Smooth muscle cell (in vitro differentiated cells): ENCODE measurements around the gene NAGK. TPM values are rescaled to one million over a fixed set of nuclear protein-coding genes. Genes with fewer than 3 reads are reported as not detected.

Experiments
- DNase-seq: peaks from one replicate; lab custom pipeline; 2025; ENCODE audit not compliant: unreplicated experiment; lab: John Stamatoyannopoulos, UW
- H2AFZ ChIP-seq: fragments of 200-600 bp; sonication (generic); 2 replicates; pipeline ENCODE4 v1.6.0; 2016; ENCODE audit warnings: antibody characterized with exemption, low read depth, mild to moderate bottlenecking
- H3F3A ChIP-seq: fragments of 200-600 bp; sonication (generic); 2 replicates; pipeline ENCODE4 v1.6.0; 2017; ENCODE audit warnings: antibody characterized with exemption, low read depth
- H3K27ac ChIP-seq: fragments of 200-600 bp; sonication (generic); 2 replicates; pipeline ENCODE4 v1.5.1; 2016; ENCODE audit warnings: low read depth, mild to moderate bottlenecking
- H3K27me3 ChIP-seq: fragments of 200-600 bp; sonication (generic); 2 replicates; pipeline ENCODE4 v1.6.1; 2016; ENCODE audit warnings: low read depth, mild to moderate bottlenecking
- H3K36me3 ChIP-seq: fragments of 200-600 bp; sonication (generic); 2 replicates; pipeline ENCODE4 v1.5.1; 2016; ENCODE audit warnings: low read depth
- H3K4me1 ChIP-seq: fragments of 200-600 bp; sonication (generic); 2 replicates; pipeline ENCODE4 v1.5.1; 2016; ENCODE audit warnings: low read depth
- H3K4me2 ChIP-seq: fragments of 200-600 bp; sonication (generic); 2 replicates; pipeline ENCODE4 v1.6.0; 2016; ENCODE audit warnings: mild to moderate bottlenecking
- H3K4me3 ChIP-seq: fragments of 200-600 bp; sonication (generic); 2 replicates; pipeline ENCODE4 v1.5.1; 2016; ENCODE audit warnings: mild to moderate bottlenecking
- H3K79me2 ChIP-seq: fragments of 200-600 bp; sonication (generic); 2 replicates; pipeline ENCODE4 v1.6.0; 2016; ENCODE audit warnings: low read depth, mild to moderate bottlenecking
- H3K9ac ChIP-seq: fragments of 200-600 bp; sonication (generic); 2 replicates; pipeline ENCODE4 v1.6.0; 2016; ENCODE audit warnings: low read depth
- H3K9me3 ChIP-seq: fragments of 200-600 bp; sonication (generic); replicated peaks from 2 replicates; pipeline ENCODE4 v1.5.1; 2016; ENCODE audit warnings: low read depth
- H4K20me1 ChIP-seq: fragments of 200-600 bp; sonication (generic); 2 replicates; pipeline ENCODE4 v1.6.0; 2016; ENCODE audit warnings: low read depth
- CTCF ChIP-seq: fragments of 200-600 bp; sonication (generic); IDR thresholded peaks from 2 replicates; pipeline ENCODE4 v1.5.1; 2017; ENCODE audit warnings: borderline replicate concordance, mild to moderate bottlenecking, antibody characterized with exemption; ENCODE audit not compliant: insufficient read depth, poor library complexity, severe bottlenecking
- WGBS: methylation state at CpG from one replicate; pipeline ENCODE4 v1.1.7; 2016; ENCODE audit warnings: low lambda C conversion rate; 5-methylcytosine and 5-hydroxymethylcytosine counted together
- polyA plus RNA-seq: library from polyadenylated mRNA; unstranded; fragments of >200 nt; fragmentation: Nextera tagmentation; extraction: Ambion mirVana; gene quantifications from 2 replicates; pipeline ENCODE4 v1.2.1, GENCODE V29; 2016
- total RNA-seq: library from RNA; depleted of rRNA; stranded (reverse); fragments of >200 nt; gene quantifications from 2 replicates; pipeline ENCODE4 v1.2.3, GENCODE V29; 2014

The NAGK gene
- total and polyA plus RNA-seq, 2 experiments from 2014 or later: 116 to 135 TPM

DNA sequence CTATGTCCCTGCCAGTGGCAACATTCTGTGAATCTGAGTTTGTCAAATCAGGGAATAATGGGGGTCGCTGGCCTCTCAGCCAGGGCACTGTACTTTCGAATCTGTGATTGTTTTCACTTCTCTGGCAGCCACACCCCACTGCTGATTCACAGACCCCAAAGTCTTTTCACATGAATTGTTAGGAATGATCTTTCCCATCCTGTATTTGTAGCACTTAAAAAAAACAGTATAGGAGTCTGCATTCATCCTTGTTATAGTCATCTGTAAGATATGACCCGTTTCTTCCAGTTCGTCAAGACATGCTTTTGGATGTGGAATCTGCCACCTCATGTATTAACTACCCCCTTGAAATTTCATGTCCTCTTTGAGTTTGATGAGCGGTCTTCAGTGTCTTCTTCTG is 928 bp downstream of the NAGK start:
- H3K36me3 ChIP-seq: no peaks in the 10 kb centered on the region
- H3K27ac ChIP-seq: peak overlapping the region; percentile 89
- peak overlapping the region; percentile 75 for H3K4me3 ChIP-seq
- peaks cover 40% of the 10 kb centered on the region for H3K79me2 ChIP-seq
- peaks cover 47% of the 10 kb centered on the region for H4K20me1 ChIP-seq
- H3K27me3 ChIP-seq: no peaks in the 10 kb centered on the region
- peaks cover 13% of the 10 kb centered on the region for H3K4me1 ChIP-seq
- no peak for DNase-seq
- TF ChIP-seq CTCF: no peak
- no peak overlapping the region for H2AFZ ChIP-seq
- H3F3A ChIP-seq: peaks cover 5% of the 10 kb centered on the region
- peak overlapping the region; percentile 89 for H3K9ac ChIP-seq
- WGBS: 59% methylated on average over 5 of the region's 5 CpGs
- no peaks in the 10 kb centered on the region for H3K9me3 ChIP-seq
- peak overlapping the region; percentile 98 for H3K4me2 ChIP-seq

- DNase-seq: no peak
- TF ChIP-seq CTCF: no peak
- peak overlapping the region; percentile 98 for H3K4me2 ChIP-seq
- H3K9ac ChIP-seq: no peak overlapping the region
- H3K36me3 ChIP-seq: no peaks in the 10 kb centered on the region
- H3K4me1 ChIP-seq: peaks cover 13% of the 10 kb centered on the region
- no peak overlapping the region for H2AFZ ChIP-seq
- H3K27me3 ChIP-seq: no peaks in the 10 kb centered on the region
- H3K4me3 ChIP-seq: peak overlapping the region; percentile 75
- H3K27ac ChIP-seq: peak overlapping the region; percentile 89
- H4K20me1 ChIP-seq: peaks cover 58% of the 10 kb centered on the region
- H3K9me3 ChIP-seq: no peaks in the 10 kb centered on the region
- WGBS: 68% methylated on average over 10 of the region's 10 CpGs
- peaks cover 40% of the 10 kb centered on the region for H3K79me2 ChIP-seq
- H3F3A ChIP-seq: no peaks in the 10 kb centered on the region
Observed at GRCh38 chr2:71070294-71071093, 2.0 kb downstream of the NAGK start.

DNA sequence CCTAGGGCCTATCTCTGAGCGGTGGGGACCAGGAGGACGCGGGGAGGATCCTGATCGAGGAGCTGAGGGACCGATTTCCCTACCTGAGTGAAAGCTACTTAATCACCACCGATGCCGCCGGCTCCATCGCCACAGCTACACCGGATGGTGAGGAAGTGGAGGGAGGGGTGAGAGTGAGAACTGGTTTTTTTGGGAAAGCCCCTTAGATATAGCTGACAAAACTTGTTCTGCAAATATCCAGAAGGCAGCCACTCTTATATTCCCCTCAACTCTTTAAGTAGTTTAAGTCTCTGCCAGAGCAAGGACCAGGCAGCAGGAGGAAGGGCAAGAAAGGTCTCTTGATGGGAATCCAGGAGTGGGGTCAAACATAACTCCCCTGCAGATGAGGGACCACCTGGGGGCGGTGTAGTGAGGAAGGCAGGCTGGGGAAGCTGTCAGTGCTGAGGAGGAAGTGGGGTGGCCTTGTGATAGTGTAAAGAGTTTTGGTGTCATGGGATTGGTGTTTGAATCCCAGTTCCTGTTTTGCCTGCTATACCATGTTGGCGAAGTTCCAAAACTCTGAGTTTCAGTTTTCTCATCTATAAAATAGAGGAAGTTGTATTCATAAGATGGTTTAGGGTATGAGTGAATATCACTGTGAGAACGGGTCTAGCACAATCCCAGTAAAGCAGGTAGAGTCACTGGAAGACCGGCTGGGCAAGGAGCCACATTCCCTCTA is 3.4 kb downstream of the NAGK start:
- no peak for TF ChIP-seq CTCF
- Histone ChIP-seq H3K4me3 (no peak overlapping the region), H4K20me1 (peaks cover 70% of the 10 kb centered on the region), H3K9ac (no peak overlapping the region), H3K4me1 (peaks cover 13% of the 10 kb centered on the region), H3K36me3 (no peaks in the 10 kb centered on the region), H3K27ac (peak overlapping the region; percentile 35), H2AFZ (no peak overlapping the region), H3K27me3 (no peaks in the 10 kb centered on the region), H3K9me3 (no peaks in the 10 kb centered on the region), H3K79me2 (peaks cover 40% of the 10 kb centered on the region), H3K4me2 (no peak overlapping the region), H3F3A (no peaks in the 10 kb centered on the region)
- WGBS: 94% methylated on average over 13 of the region's 14 CpGs
- DNase-seq: no peak
